Occipital lobe (tissue), 2 donors: ENCODE results near the gene SWAP70. TPM values are rescaled to one million over a fixed set of nuclear protein-coding genes. Genes with fewer than 3 reads are reported as not detected.
"Not testable (repeated sequence)": the region's sequence is repeated elsewhere in the genome, so short reads cannot be mapped to it uniquely, and the experiment has no call there.

Source experiments
- DNase-seq: peaks from one replicate; lab custom pipeline; 2025; lab: John Stamatoyannopoulos, UW
- total RNA-seq: library from RNA; depleted of rRNA; stranded (reverse); fragments of >200 nt; gene quantifications from one replicate; pipeline ENCODE4 v1.2.3, GENCODE V29; 2014

SWAP70 gene
- total RNA-seq, 1 donor from 2014 or later: 13.7 TPM

DNA sequence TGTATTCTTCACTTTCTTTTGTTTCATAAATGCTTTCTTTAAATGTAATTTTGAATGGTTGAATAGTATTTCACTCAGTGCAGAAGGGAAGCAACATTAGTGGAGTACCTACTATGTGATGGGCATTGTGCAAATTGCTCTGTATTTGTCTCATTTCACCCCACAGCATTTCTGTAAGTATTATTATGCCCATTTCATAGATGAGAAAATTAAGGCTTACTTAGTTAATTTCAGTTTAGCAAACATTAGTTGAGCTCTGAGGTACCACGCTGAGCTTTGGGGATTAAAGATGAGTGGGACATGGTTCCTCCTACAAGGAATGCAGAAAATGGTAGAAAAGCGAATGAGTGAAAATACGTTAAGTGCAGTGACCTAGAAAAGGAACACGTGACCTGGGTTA is 58.1 kb downstream of the SWAP70 start:
- no peak for DNase-seq

GRCh38 chr11:9722893-9723292 is 59.0 kb downstream of the SWAP70 start:
- no peak for DNase-seq

GRCh38 chr11:9726321-9727022 is 62.6 kb downstream of the SWAP70 start:
- DNase-seq: no peak

DNA sequence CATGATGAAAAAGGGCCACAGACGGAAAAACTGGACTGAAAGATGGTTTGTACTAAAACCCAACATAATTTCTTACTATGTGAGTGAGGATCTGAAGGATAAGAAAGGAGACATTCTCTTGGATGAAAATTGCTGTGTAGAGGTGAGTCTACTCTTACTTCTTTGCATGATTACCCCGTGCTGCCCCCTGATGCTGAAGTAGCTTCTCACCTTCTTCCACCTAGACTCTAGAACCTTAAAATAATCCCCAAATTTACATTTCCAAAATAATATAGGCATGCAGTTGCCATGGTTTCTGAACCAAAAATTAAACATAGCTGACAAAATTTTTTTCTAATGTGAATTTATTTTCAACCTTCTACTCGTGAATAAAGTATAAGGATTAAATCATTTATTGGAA is 64.2 kb downstream of the SWAP70 start:
- DNase-seq: no peak

GRCh38 chr11:9731256-9731655 is 67.4 kb downstream of the SWAP70 start:
- no peak for DNase-seq

GRCh38 chr11:9732453-9732852 is 68.6 kb downstream of the SWAP70 start:
- no peak for DNase-seq

DNA sequence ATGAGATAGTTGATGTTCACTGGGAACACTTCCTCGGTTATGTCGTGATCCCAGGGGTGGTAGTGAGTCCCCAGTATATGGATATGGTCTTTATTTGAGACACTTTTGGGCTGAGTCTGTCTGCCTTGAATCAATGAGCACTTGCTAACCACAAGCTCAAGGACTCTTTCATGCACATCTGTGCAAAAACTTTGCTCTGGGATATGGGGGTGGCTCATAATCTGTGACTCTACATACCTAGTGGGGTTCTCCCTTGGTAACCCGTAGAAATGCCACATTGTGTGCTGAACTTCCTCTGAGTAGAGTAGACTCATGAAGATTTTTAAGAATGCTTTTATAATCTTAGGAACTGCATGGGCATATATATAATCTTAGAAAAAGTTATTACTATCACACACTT is 69.3 kb downstream of the SWAP70 start:
- no peak for DNase-seq

GRCh38 chr11:9735236-9735635 is 71.4 kb downstream of the SWAP70 start:
- no peak for DNase-seq

GRCh38 chr11:9735919-9736318 is 72.0 kb downstream of the SWAP70 start:
- no peak for DNase-seq

DNA sequence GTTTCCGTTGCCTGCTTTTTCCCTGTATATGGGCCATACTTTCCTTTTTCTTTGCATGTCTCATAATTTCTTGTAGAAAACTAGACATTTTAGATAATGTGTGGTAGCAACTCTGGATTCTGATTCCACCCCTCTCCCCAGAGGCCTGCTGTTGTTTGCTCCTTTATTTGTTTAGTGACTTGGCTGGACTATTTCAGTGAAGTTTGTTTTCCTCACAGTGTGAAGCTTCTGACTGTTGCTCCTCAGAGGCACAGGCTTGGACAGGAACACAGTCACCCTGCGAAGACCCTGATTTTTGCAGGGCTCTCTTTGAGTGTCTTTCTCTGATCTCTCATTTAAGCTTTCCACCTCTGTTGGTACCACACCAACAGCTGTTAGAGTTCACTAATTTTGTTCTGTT is 72.5 kb downstream of the SWAP70 start:
- no peak for DNase-seq

GRCh38 chr11:9738116-9738515 is 74.2 kb downstream of the SWAP70 start:
- DNase-seq: no peak

DNA sequence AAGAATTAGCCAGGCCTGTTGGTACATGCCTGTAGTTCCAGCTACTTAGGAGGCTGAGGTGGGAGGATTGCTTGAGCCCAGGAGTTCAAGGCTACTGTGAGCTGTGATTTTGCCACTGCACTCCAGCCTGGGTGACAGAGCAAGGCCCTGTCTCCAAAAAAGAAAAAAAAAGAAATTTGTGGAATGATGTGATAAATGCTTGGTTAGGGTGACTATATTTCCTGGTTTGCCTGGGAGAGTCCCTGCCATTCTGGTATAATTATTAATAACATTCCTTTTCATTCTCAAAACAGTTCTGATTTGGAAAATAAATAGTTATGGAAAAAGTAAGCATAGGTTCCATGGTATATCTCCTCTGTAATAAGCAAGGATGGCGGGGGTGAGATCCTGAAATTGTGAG is 74.8 kb downstream of the SWAP70 start:
- no peak for DNase-seq

DNA sequence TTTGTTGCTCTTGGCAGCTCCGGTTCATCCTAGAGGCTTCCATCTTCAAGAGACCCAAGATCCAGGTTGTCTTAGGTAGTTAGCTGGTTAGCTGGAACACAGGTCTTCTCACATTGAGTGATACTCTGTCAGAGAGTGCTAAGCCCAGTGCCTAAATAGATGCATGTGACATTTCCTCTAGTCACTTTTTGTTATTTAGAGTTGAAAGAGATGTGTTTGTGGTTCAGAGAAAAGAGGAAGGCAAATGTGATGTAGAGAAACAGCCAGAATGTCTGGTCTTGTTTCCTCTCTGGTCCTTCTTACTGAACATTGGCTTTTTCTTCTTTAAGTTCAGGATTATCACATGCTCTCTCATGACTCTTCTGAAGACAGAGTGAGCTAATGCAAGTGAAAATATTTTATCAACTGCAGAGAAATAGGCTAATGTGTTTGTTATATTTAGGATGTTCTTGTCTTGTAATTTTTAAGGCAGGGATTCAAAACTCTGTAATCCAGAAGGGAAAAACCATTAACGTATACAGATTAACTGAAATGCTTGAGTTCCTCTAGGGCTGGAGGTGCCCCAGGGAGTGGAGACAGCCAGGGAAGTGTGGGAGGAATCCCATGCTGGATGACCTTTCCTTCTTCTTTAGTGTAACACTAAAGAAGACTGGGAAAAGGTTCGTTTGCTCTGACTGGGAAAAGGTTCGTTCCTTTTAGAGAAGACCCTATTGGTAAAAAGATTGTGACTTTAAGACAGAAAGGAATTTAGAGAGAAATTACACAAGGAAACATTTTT is 75.4 kb downstream of the SWAP70 start:
- no peak for DNase-seq

DNA sequence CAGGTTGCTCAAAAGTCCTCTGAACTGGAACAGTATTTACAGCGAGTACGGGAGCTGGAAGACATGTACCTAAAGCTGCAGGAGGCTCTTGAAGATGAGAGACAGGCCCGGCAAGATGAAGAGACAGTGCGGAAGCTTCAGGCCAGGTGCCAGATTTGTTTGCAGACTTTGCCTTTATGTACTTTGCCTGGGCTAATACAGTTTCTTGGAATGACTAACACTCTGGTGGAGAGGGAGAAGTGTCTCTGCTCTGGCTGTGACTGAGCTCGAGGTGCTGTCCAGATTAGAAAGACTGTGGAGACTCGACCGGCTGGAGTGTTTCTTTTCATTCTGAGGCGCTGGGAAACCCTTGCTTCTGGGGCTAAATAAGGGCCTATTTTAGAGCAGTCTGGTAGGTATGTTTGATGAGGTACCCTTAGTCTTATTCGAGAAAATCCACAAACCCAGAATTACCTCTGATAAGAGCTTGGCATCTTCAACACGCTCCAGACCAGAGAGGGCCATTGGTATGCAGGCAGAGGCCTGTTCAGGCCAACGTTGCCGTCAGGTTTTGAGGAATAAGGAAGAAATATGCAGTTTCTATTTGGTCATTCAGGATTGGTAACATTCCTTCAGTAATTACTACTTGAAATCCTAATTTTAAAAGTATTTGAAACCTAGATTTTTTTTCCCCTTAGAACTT is 76.5 kb downstream of the SWAP70 start:
- DNase-seq: no peak

GRCh38 chr11:9741260-9741659 is 77.4 kb downstream of the SWAP70 start:
- no peak for DNase-seq

- not testable (repeated sequence) for DNase-seq
These were observed 79.6 kb downstream of the SWAP70 start for GRCh38 chr11:9743512-9743911.

DNA sequence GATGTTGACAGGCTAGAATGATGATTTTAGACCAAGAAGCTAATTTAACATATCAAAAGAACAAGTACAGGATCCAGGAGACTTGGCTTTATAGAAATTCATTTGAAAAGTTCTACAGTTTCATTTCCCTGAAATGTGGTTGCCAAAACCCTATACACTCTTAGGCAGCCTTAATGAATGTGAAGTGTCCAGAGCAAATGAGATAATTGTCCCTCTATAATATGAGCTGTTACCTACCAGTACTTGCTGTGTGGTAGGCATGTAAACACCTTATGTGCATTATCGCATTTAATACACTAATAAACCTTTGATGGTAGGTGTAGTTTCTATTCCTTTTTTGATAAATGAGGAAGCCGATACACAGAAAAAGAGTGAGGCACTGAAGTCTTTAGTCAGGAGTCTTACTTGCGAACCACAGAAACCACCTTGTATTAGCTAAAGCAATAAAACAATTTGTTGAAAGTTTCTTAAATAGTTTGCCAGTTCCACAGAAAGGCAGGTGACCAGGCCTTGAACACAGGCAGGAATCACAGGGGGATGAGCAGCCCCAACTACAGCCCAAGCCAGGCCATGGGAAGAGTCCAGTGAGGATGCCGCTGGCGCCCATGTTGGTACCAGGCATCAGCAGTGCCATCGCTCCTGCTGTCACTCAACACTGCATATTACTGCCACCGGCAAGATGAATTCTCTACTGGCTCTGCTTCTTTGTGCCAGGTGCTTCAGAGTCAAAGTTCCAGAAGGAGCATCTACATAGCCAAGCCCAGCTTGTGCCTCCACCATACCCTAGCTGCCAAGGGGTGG is 81.7 kb downstream of the SWAP70 start:
- DNase-seq: no peak

- DNase-seq: no peak
These were observed 83.4 kb downstream of the SWAP70 start for GRCh38 chr11:9747229-9747628.

DNA sequence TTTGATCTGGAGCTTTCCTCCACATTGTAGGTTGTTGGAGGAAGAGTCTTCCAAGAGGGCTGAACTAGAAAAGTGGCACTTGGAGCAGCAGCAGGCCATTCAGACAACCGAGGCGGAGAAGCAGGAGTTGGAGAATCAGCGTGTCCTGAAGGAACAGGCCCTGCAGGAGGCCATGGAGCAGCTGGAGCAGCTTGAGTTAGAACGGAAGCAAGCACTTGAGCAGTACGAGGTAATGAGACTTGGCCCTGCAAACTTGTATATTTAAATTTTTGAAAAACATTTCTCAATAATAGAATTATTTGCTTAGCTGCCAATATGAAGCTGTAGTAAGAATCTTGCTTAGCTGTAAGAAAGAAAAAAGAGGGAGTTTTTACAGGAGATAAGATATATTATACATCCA is 84.0 kb downstream of the SWAP70 start:
- DNase-seq: no peak

GRCh38 chr11:9748361-9748970 is 84.6 kb downstream of the SWAP70 start:
- DNase-seq: peak; percentile 48

DNA sequence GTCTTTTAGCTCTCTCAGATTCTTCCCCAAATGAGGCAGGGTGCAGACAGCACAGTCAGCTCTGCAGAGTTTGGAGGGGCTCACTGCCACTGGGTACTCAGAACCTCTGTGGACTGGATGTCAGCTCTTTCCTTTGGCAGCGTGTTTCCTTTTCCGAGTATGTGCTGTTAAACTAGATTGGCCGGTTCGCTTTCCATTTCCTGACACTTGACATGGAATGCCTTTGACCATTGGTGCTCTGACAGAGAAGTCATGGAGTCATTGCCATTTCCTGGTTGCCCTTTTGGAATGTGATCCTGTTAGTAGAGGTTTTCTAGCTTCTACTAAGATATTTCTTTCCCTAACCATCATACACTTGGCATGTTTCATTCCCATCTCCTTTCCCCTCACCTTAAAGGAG is 86.7 kb downstream of the SWAP70 start:
- DNase-seq: no peak
